GM12864 (cell line): Measurements from ENCODE around the gene SLC35B3.
"Not testable (repeated sequence)": the region's sequence is repeated elsewhere in the genome, so short reads cannot be mapped to it uniquely, and the experiment has no call there.

ENCODE experiments used
- DNase-seq: peaks from one replicate; pipeline ENCODE4 v3.0.0-alpha.2; 2011; ENCODE audit warnings: low read depth
- H3K4me3 ChIP-seq: 2 replicates; pipeline ENCODE4 v1.5.1; 2011; ENCODE audit warnings: mild to moderate bottlenecking, low read depth, low read length, control low read depth
- CTCF ChIP-seq: IDR thresholded peaks from 2 replicates; pipeline ENCODE4 v1.5.1; 2011; ENCODE audit warnings: low read depth, mild to moderate bottlenecking, moderate library complexity, low read length, control low read depth, inconsistent platforms; ENCODE audit errors: missing control alignments

Gene SLC35B3

GRCh38 chr6:8462169-8462568 lies 26.8 kb upstream of the SLC35B3 start:
- DNase-seq = no peak
- peak; percentile 7 for TF ChIP-seq CTCF
- no peak overlapping the region for H3K4me3 ChIP-seq

DNA sequence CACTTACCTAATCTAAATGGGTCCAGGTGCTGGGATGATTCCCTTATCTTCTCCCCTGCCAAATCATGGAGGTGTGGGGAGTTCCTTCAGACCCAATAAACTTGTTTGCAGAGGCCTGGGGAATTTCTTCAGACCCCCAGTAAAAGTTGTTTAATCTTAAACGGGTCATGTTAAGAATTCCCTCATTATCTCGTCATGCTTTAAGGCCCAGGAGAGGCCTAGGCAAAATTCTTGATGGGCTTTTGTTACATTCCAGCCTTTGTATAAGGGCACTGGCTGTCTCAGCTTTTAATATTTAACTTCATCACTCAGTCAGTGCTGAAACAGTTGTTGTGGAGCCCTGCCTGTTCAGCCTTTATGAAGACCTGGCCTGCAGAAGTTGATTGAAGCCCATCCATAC lies 11.0 kb upstream of the SLC35B3 start:
- H3K4me3 ChIP-seq = no peak overlapping the region
- no peak for DNase-seq
- TF ChIP-seq CTCF = no peak

GRCh38 chr6:8445930-8446329 lies 10.6 kb upstream of the SLC35B3 start:
- not testable (repeated sequence) for H3K4me3 ChIP-seq, DNase-seq

GRCh38 chr6:8442150-8442549 lies 6.8 kb upstream of the SLC35B3 start:
- no peak for TF ChIP-seq CTCF
- no peak overlapping the region for H3K4me3 ChIP-seq

DNA sequence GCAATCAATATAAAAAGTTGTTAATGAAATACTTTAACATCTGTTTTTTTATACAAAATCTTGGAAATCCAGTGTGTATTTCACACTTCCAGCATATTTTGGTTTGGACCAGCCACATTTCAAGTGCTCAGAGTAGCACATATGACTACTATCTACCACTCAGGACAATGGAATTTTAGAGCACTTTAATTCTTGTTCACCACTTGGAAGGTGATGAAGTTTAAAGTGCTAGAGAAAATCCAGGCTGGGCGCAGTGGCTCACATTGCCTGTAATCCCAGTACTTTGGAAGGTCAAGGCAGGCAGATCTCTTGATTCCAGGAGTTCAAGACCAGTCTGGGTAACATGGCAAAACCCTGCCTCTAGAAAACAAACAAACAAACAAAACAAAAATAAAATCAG lies 6.1 kb upstream of the SLC35B3 start:
- no peak for DNase-seq
- no peak for TF ChIP-seq CTCF
- no peak overlapping the region for H3K4me3 ChIP-seq

More at GRCh38 chr6:8442150-8442549, 6.8 kb upstream of the SLC35B3 start:
- no peak for DNase-seq

GRCh38 chr6:8439601-8440268 lies 4.4 kb upstream of the SLC35B3 start:
- no peak overlapping the region for H3K4me3 ChIP-seq
- no peak for TF ChIP-seq CTCF
- DNase-seq = no peak

GRCh38 chr6:8437813-8438212 lies 2.5 kb upstream of the SLC35B3 start:
- no peak for TF ChIP-seq CTCF
- no peak overlapping the region for H3K4me3 ChIP-seq
- no peak for DNase-seq

GRCh38 chr6:8436966-8437365 lies 1.6 kb upstream of the SLC35B3 start:
- no peak for TF ChIP-seq CTCF
- no peak for DNase-seq
- no peak overlapping the region for H3K4me3 ChIP-seq
